ENCODE measurements around the gene KSR1.
"Not testable (repeated sequence)": the region's sequence is repeated elsewhere in the genome, so short reads cannot be mapped to it uniquely, and the experiment has no call there.

Gene KSR1

GRCh38 chr17:27647765-27648164 is 191.5 kb downstream of the KSR1 start:
- DNase-seq, result no peak

GRCh38 chr17:27649111-27649571 is 192.9 kb downstream of the KSR1 start:
- DNase-seq, result not testable (repeated sequence)

- no peak for DNase-seq
Measured at GRCh38 chr17:27649929-27650328, 193.7 kb downstream of the KSR1 start.

GRCh38 chr17:27650836-27651235 is 194.6 kb downstream of the KSR1 start:
- DNase-seq, result no peak

GRCh38 chr17:27651411-27652345 is 195.4 kb downstream of the KSR1 start:
- DNase-seq, result peak in 1 of 2 experiments; percentile 33

GRCh38 chr17:27653449-27653971 is 197.3 kb downstream of the KSR1 start:
- not testable (repeated sequence) for DNase-seq

- no peak for DNase-seq
Measured at GRCh38 chr17:27654136-27654535, 197.9 kb downstream of the KSR1 start.

GRCh38 chr17:27654654-27655524 is 198.6 kb downstream of the KSR1 start:
- DNase-seq, result peak; percentile 54 to 77

- DNase-seq, result not testable (repeated sequence)
Measured at GRCh38 chr17:27655525-27656111, 199.4 kb downstream of the KSR1 start.

GRCh38 chr17:27656620-27657019 is 200.4 kb downstream of the KSR1 start:
- not testable (repeated sequence) for DNase-seq

GRCh38 chr17:27657620-27658019 is 201.4 kb downstream of the KSR1 start:
- DNase-seq, result peak; percentile 13 to 21

- DNase-seq, result no peak
Measured at GRCh38 chr17:27659683-27660082, 203.4 kb downstream of the KSR1 start.

- no peak for DNase-seq
Measured at GRCh38 chr17:27660436-27660835, 204.2 kb downstream of the KSR1 start.

- DNase-seq, result no peak
Measured at GRCh38 chr17:27663936-27664605, 207.8 kb downstream of the KSR1 start.

GRCh38 chr17:27664606-27664965 is 208.3 kb downstream of the KSR1 start:
- no peak for DNase-seq

- no peak for DNase-seq
Measured at GRCh38 chr17:27665549-27665948, 209.3 kb downstream of the KSR1 start.

- DNase-seq, result not testable (repeated sequence)
Measured at GRCh38 chr17:27666270-27666669, 210.0 kb downstream of the KSR1 start.

GRCh38 chr17:27666831-27667560 is 210.7 kb downstream of the KSR1 start:
- DNase-seq, result no peak

GRCh38 chr17:27667656-27668487 is 211.6 kb downstream of the KSR1 start:
- DNase-seq, result no peak

GRCh38 chr17:27668488-27668823 is 212.2 kb downstream of the KSR1 start:
- DNase-seq, result no peak

GRCh38 chr17:27669136-27669535 is 212.9 kb downstream of the KSR1 start:
- DNase-seq, result no peak
